Activated CD4-positive, alpha-beta T cell treated with anti-CD3 and anti-CD28 coated beads, Interleukin-2, amount 50 U/mL, for 16 hours (primary cell): Measurements from ENCODE around the gene AADAC.
"Not testable (repeated sequence)": the region's sequence is repeated elsewhere in the genome, so short reads cannot be mapped to it uniquely, and the experiment has no call there.

Experiments
- DNase-seq: peaks from one replicate; pipeline ENCODE4 v3.0.0-alpha.2; 2020

The AADAC gene, protein sequence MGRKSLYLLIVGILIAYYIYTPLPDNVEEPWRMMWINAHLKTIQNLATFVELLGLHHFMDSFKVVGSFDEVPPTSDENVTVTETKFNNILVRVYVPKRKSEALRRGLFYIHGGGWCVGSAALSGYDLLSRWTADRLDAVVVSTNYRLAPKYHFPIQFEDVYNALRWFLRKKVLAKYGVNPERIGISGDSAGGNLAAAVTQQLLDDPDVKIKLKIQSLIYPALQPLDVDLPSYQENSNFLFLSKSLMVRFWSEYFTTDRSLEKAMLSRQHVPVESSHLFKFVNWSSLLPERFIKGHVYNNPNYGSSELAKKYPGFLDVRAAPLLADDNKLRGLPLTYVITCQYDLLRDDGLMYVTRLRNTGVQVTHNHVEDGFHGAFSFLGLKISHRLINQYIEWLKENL

DNA sequence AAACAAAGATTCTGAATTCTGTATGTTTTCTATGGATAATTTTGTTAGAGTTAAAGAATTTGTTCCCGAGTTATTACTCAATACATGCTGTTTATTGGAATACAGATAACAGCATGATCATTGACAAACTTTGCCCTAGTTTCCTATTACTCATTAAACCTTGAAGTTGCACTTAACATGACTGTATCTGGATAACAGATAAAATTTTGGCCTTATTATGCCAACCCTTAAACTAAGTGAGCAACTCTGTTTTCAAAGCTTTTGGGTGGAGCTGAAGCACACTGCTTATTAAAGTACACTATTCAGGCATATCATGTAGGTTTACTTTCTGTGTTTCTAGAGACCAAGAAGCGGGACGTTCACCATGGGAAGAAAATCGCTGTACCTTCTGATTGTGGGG is at the start of gene AADAC:
Gene AADAC (plus strand): TSS at position 318 of the 400 bp plus-strand sequence. CDS start 47 bp downstream, at position 365.
- DNase-seq: no peak

- DNase-seq: not testable (repeated sequence)
Observed at GRCh38 chr3:151764699-151765098, 49.2 kb upstream of the AADAC start.

DNA sequence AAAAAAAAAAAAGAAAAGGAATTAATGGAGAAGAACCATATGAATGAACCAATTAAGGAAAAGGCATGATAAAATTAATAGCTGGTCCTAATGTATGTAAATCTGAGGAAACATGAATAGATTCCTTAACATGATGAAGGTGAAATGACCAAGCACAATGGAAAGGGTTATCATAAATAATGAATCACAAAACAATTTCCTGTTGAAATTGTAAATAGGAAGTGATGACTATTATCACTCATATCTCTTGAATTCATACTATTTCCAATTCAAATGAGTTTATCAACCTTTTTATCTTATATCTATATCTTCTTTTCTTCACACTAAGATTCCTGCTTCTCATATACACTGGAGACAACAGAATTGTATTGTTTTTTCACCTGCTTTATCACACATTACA is 48.2 kb upstream of the AADAC start:
- DNase-seq: no peak

DNA sequence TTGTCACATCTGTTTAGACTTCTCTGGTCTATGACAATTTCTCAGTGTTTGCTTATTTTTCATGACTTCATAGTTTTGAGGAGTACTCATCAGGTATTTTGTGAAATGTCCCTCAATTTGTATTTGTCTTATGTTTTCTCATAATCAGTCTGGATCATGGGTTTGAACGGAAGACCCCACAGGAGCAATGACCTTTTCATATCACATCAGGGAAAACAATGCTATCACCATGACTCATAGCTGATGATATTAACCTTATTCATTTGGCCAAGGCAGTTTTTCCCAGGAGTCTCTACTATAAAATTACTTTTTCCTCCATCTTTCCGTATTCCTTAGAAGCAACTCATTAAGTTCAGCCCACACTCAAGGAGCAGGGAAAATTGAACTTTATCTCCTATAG is 47.5 kb upstream of the AADAC start:
- no peak for DNase-seq

GRCh38 chr3:151768393-151768930 is 45.5 kb upstream of the AADAC start:
- no peak for DNase-seq

DNA sequence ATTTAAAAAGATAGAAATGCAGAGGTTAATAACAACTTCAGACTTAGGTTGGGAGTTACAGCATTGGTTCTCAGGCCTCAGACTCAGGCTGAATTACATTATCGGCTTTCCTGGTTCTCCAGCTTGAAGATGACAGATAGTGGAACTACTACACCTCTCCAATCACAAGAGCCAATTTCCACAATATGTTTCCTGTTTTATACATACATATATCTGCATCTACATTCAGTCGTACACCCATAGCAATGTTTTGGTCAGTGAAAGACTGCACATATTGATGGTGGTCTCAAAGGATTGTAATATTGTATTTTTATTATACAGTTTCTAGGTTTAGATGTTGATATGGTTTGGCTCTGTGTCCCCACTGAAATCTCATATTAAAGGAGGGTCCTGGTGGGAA is 44.7 kb upstream of the AADAC start:
- no peak for DNase-seq

- DNase-seq: no peak
Observed at GRCh38 chr3:151770956-151771355, 43.0 kb upstream of the AADAC start.

DNA sequence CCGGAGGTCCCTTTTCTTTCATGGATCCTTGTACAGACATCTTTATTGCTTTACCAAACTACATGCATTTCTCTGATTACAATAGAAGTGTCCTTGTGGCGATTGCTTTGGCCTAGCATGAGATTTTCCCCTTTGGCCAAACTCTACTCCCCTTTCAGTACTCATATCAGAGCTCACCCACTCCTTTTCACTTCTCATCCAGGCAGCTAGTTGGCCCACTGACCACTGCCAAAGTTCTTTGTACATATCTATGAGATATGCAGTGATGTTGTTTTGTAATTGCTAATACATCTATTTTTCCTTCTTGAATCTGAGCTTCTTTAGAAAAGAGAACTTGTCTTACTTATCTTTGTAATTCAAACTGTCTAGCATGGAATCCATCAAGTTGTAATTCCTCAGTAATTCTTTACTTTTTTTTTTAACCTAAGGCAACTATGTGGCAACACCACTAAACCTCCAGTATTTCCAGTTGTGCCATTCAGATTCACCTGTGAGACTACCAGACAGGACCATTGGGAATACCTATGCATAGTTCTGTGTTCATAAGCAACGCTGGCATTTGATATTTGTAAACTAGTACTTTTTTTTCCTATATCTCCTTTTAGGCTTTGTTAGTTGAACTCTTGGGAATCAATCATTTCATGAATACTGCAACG is 41.0 kb upstream of the AADAC start:
- no peak for DNase-seq

- DNase-seq: no peak
Observed at GRCh38 chr3:151774235-151774634, 39.7 kb upstream of the AADAC start.

DNA sequence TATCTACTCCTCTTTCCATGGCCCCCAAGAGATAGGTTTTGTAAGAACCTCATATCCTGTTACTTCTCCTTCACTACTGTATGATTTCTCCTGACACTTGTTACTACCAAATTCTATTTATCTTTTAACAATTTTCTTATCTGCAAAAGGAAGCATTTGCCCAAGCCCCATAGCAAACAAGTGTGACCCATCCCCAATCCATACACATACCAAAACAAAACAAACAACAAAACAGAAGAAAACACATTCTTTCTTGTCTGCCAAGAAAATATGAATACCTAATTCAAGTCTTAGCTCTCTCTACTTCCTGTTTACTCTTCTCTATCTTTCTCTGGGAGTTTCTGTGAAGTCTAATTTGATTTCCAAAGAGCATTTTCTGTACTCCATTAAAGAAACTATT is 39.0 kb upstream of the AADAC start:
- DNase-seq: no peak

DNA sequence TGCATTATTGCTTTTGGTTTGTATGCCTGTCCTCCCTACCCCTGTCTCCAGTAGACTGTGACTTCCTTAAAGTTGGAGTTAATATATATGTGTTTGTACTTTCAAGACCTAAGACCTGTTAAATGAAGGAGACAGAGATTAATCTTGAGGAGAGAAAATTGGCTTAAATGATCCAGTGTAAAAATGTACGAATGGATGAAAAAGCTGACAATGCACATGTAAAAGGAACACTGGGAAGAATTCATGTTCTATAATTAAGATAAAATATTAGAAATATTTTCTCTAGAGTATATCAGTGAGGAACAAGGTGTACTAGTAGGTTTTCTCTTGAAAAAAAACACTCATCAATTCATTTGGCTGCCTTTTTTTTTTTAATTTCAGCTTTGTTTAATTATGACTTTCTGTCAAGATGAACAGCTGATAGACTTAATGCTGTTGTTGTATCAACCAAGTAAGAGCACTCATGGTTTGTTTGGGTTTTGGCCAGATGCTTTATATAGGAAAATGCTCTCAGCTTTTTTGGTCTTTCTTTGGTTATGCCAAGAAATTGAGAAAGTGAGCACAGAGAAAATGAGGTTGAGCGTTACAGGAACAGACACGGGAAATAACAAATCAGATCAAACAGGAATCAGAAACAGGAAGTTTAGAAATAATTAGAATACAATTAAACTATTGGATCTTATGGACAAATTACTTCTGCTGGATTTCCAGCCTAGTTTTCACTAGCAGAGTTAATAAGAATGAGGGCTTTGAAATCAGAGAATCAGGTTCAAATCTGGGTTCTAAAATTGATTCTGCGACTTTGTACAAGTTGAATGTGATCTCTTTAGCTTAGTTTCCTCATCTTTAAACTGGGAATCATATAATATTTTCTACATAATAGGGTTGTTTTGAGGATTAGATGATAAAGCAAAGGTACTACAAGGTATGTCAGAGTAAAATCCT is 38.3 kb upstream of the AADAC start:
- DNase-seq: no peak

GRCh38 chr3:151776259-151776740 is 37.6 kb upstream of the AADAC start:
- DNase-seq: no peak

DNA sequence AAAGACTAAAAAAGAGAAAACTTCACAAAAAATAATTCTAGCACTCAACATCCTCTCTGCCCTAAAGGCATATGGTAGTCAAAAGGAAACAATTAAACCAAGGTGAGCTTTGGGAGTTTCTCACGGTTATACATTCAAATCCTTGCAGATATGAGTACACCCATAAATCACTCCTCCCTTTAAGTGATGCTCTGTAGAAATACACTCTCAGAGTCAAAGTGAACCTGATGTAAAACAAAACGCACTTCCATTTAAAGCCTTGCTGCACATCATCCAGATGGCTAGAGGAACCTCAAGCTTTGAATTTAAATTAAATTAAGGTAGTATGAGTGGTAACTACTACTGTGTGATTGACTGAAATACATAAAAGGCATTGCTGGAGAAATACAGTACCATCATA is 36.0 kb upstream of the AADAC start:
- no peak for DNase-seq

DNA sequence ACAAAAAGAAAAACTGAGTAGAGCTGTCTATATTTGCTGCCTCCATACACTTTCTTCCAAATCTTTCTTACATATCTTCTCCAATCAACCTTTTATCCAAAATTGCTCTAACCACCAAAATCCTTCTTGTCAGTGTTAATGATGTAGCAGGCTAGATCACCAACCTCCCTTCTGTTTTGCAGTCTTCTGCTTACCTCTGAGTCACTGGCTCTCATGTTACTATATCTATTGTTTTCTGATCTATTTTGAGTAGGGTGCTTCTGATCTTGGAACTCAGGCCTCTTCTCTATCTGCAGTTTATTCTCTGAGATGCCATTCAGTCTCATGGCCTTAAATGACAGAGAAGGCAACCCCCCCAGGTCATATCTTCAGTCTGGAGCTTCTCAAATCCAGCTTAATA is 26.3 kb upstream of the AADAC start:
- no peak for DNase-seq

GRCh38 chr3:151788401-151788800 is 25.5 kb upstream of the AADAC start:
- no peak for DNase-seq

GRCh38 chr3:151789853-151790463 is 24.0 kb upstream of the AADAC start:
- no peak for DNase-seq

DNA sequence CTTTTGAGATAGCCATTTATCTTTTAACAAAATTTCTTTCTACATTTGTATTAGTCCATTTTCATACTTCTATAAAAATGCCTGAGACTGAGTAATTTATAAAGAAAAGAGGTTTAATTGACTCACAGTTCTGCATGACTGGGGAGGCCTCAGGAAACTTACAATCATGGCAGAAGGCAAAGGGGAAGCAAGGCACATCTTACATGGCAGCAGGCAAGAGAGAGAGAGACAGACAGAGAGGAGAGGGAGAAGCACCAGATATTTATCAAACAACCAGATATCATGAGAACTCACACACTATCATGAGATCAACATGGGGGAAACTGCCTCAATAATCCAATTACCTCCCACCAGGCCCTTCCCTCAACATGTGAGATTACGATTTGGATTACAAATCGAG is 23.2 kb upstream of the AADAC start:
- DNase-seq: not testable (repeated sequence)

DNA sequence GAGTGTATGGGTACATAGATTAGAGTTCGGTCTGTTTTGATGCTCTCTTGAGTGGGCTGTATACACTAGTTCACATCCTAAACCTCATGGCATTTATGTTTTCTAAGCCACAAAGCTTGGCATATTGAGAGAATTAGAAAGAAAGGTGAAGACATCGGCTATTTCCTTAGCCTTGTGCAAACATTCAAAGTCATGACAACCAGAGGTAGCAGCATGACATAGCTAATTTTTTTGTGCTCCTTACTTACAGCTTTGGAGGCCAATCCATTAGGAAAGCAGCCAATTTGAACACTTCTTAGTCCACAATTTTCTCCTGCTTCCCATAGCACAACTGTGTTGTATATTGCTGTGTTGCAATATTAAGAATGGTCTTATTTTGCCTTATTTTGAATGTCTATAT is 21.5 kb upstream of the AADAC start:
- no peak for DNase-seq

- no peak for DNase-seq
Observed at GRCh38 chr3:151793636-151794035, 20.3 kb upstream of the AADAC start.

DNA sequence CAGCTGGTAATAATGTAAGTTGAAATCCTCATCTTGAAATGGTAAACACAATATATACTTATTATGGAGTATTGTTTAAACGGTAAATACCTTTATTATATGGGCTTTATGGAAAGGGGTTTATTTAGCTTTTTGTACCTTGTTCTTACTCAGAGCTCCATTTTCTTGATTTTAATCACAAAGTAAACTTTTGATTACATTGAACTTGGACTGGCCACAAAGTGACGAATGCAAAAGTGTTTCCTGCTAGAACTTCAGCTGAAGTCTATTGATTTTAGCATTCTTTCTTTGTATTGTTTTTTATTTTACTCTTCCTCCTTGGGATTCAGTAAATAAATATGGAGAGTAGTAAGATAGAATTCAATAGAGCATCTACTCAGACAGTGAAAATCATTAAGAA is 19.8 kb upstream of the AADAC start:
- DNase-seq: no peak

DNA sequence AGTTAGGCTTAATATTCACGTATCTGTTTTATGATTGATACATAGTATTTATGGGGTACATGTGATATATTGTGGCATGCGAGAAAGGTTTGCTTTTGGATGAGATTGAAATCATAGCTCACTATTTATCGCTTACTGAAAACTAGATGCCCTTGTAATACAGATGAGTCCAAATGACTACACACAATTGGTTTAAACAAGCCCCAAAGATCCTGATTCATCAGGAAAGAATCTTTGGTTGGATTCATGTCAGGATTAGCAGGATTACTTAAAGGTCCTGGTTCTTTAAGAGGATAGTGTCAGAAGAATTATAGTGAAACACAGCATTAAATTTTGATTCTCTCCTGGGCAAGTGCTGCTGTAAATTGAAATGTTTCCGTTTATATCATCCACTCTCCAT is 18.6 kb upstream of the AADAC start:
- DNase-seq: no peak

DNA sequence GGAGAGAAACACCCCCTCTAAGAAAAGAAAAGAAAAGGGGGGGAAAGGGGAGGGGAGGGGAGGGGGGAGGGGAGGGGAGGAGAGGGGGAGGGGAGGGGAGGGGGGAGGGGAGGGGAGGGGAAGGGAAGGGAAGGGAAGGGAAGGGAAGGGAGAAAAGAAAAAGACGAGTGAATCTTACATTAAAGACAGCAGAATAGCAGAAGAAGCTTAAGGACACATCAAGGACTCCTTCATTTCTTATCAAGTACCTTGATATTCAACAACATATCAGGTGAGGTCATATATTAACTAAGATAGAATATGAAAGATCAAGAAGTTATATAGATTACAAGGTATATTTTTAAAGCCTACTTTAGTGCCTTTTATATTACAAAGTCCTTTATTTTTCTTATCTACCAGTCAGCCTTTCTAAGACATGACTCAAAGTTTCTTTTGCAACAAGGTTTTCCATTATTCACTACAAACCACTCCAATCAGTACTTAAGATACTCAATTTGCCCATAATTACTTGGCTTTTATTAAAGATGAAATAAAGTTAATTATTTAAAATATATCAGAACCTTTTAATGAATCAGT is 17.7 kb upstream of the AADAC start:
- no peak for DNase-seq
